ENCODE results near the gene SSNA1.

GRCh38 chr9:137198051-137198901 is 9.8 kb downstream of the SSNA1 start:
- TF ChIP-seq CTCF (IDR thresholded peaks at IDR 0.05) (no peak), POLR2AphosphoS5 (IDR thresholded peaks at IDR 0.05) (no peak), EP300 (IDR thresholded peaks at IDR 0.05) (no peak)
